GM23248 (cell line): ENCODE results near the gene AMIGO2. TPM values are rescaled to one million over a fixed set of nuclear protein-coding genes. Genes with fewer than 3 reads are reported as not detected.

ENCODE experiments used
- DNase-seq: peaks from one replicate; pipeline ENCODE4 v3.0.0-alpha.2; 2015
- H2AFZ ChIP-seq: fragments of 200-600 bp; sonication (generic); 2 replicates; pipeline ENCODE4 v1.6.1; 2016; ENCODE audit warnings: antibody characterized with exemption
- H3F3A ChIP-seq: fragments of 200-600 bp; sonication (generic); 2 replicates; pipeline ENCODE4 v1.6.1; 2016; ENCODE audit warnings: mild to moderate bottlenecking, antibody characterized with exemption, mixed run types; ENCODE audit not compliant: insufficient read depth
- H3K27ac ChIP-seq: fragments of 200-600 bp; sonication (generic); 2 replicates; pipeline ENCODE4 v1.5.1; 2016; ENCODE audit warnings: mild to moderate bottlenecking
- H3K27me3 ChIP-seq: fragments of 200-600 bp; sonication (generic); replicated peaks from 2 replicates; pipeline ENCODE4 v1.6.1; 2016; ENCODE audit warnings: mild to moderate bottlenecking; ENCODE audit not compliant: insufficient read depth
- H3K36me3 ChIP-seq: fragments of 200-600 bp; sonication (generic); 2 replicates; pipeline ENCODE4 v1.6.1; 2016; ENCODE audit warnings: low read depth, mild to moderate bottlenecking
- H3K4me1 ChIP-seq: fragments of 200-600 bp; sonication (generic); 2 replicates; pipeline ENCODE4 v1.6.1; 2016; ENCODE audit warnings: mild to moderate bottlenecking; ENCODE audit not compliant: insufficient read depth
- H3K4me2 ChIP-seq: fragments of 200-600 bp; sonication (generic); one replicate; pipeline ENCODE4 v1.6.1; 2016; ENCODE audit warnings: mild to moderate bottlenecking; ENCODE audit not compliant: unreplicated experiment
- H3K4me3 ChIP-seq: fragments of 200-600 bp; sonication (generic); 2 replicates; pipeline ENCODE4 v1.5.1; 2016; ENCODE audit warnings: mild to moderate bottlenecking
- H3K79me2 ChIP-seq: fragments of 200-600 bp; sonication (generic); 2 replicates; pipeline ENCODE4 v1.6.1; 2016; ENCODE audit warnings: mild to moderate bottlenecking; ENCODE audit not compliant: insufficient read depth
- H3K9ac ChIP-seq: fragments of 200-600 bp; sonication (generic); 2 replicates; pipeline ENCODE4 v1.6.1; 2016; ENCODE audit warnings: mild to moderate bottlenecking
- H3K9me2 ChIP-seq: fragments of 200-600 bp; sonication (generic); 2 replicates; pipeline ENCODE4 v1.6.1; 2016; ENCODE audit warnings: mixed run types, mild to moderate bottlenecking, moderate library complexity; ENCODE audit not compliant: insufficient read depth
- H3K9me3 ChIP-seq: fragments of 200-600 bp; sonication (generic); one replicate; pipeline ENCODE4 v1.6.1; 2017; ENCODE audit warnings: low read depth
- H4K20me1 ChIP-seq: fragments of 200-600 bp; sonication (generic); 2 replicates; pipeline ENCODE4 v1.6.0; 2016; ENCODE audit not compliant: insufficient read depth
- EZH2 ChIP-seq: fragments of 200-600 bp; sonication (generic); IDR thresholded peaks from 2 replicates; pipeline ENCODE4 v1.6.1; 2018; ENCODE audit warnings: antibody characterized with exemption, mild to moderate bottlenecking; ENCODE audit not compliant: insufficient read depth, poor library complexity, severe bottlenecking
- EZH2phosphoT487 ChIP-seq: fragments of 200-600 bp; sonication (generic); IDR thresholded peaks from 2 replicates; pipeline ENCODE4 v1.6.1; 2018; ENCODE audit warnings: antibody characterized with exemption, moderate library complexity, mild to moderate bottlenecking, low read depth; ENCODE audit not compliant: insufficient read depth
- WGBS, 2 experiments: methylation state at CpG; one replicate each; pipeline ENCODE4 v1.1.6; 2015 to 2017; ENCODE audit warnings: low lambda C conversion rate in 2 of 2, low coverage in 1 of 2; ENCODE audit errors: missing lambda C conversion rate in 2 of 2; 5-methylcytosine and 5-hydroxymethylcytosine counted together
- in situ Hi-C: fragments of 300-500 bp; cut with MboI; formaldehyde crosslinking; loops from 2 replicates; pipeline ENCODE4 v1.15.0; 2020
- polyA plus RNA-seq: library from polyadenylated mRNA; unstranded; fragments of >200 nt; fragmentation: Nextera tagmentation; extraction: Ambion mirVana; gene quantifications from 2 replicates; pipeline ENCODE4 v1.2.1, GENCODE V29; 2016
- total RNA-seq: library from RNA; depleted of rRNA; stranded (reverse); fragments of >200 nt; shearing (Covaris generic); gene quantifications from 2 replicates; pipeline ENCODE4 v1.2.3, GENCODE V29; 2014

AMIGO2 gene
- total and polyA plus RNA-seq, 2 experiments from 2014 or later, result 19.6 to 29.9 TPM

DNA sequence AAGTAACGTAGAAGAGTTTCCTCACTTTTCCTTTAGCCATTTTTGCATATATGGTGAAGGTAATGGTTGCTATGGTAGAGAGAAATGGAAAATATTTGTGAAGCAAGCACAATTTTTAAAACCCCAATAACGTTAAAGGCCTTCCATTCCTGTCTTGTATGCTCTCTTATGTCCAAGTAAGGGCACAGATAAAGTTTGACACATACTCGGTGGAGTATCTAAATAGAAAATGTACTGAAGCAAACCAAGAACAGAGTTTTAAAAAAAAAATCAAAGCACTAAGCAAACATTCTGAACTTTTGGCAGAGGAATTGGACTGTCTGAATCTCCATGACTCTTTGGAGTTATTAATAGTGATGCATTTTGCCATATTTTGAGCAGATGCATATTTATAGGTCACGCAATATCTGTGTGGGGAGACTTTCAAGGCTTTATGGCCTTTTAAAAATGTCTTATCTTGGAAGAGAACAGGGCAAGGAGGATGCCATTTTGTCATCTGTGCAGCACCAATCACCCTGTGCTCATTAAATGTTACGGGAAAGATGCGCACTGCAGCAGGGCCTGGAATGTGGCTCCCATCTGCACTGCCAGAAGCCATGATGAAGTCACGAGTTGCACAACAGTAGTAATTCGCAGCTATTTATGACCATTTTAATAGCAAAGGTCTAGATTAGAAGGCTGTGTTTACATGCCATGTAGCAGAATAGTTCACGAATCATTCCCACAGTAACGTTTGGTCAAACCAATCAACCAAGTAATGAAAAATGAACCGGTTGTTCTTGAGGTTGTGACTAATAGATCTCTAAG lies 23.3 kb upstream of the AMIGO2 start:
- H3K79me2 ChIP-seq, result no peaks in the 10 kb centered on the region

GRCh38 chr12:47102406-47102805 lies 22.6 kb upstream of the AMIGO2 start:
- DNase-seq, result no peak
- TF ChIP-seq EZH2phosphoT487 (no peak), EZH2 (no peak)
- H4K20me1 ChIP-seq, result no peaks in the 10 kb centered on the region
- H3K9ac ChIP-seq, result no peak overlapping the region
- no peak overlapping the region for H3K4me3 ChIP-seq
- no peaks in the 10 kb centered on the region for H3K27me3 ChIP-seq
- peaks cover 28% of the 10 kb centered on the region for H3F3A ChIP-seq
- H3K27ac ChIP-seq, result peak overlapping the region; percentile 73
- H3K4me1 ChIP-seq, result peaks cover 36% of the 10 kb centered on the region
- peak overlapping the region; percentile 36 for H3K4me2 ChIP-seq
- H3K9me2 ChIP-seq, result no peaks in the 10 kb centered on the region
- H3K36me3 ChIP-seq, result no peaks in the 10 kb centered on the region
- H3K79me2 ChIP-seq, result no peaks in the 10 kb centered on the region
- H2AFZ ChIP-seq, result no peak overlapping the region
- no peaks in the 10 kb centered on the region for H3K9me3 ChIP-seq
- WGBS, 2 experiments, result 98 to 100% methylated on average over 4 of the region's 4 CpGs
- in situ Hi-C loops, result no loop called here

More for the DNA sequence above, 23.3 kb upstream of the AMIGO2 start:
- Histone ChIP-seq H2AFZ (0 out of 2 replicates have a peak overlapping the region, but pooled peaks have one; percentile 1), H3K4me1 (peaks cover 33% of the 10 kb centered on the region), H4K20me1 (no peaks in the 10 kb centered on the region), H3F3A (peaks cover 28% of the 10 kb centered on the region), H3K27ac (peak overlapping the region; percentile 73), H3K9ac (no peak overlapping the region), H3K27me3 (no peaks in the 10 kb centered on the region), H3K36me3 (no peaks in the 10 kb centered on the region), H3K4me3 (no peak overlapping the region), H3K9me2 (no peaks in the 10 kb centered on the region), H3K4me2 (peak overlapping the region; percentile 36), H3K9me3 (no peaks in the 10 kb centered on the region)
- 13% methylated on average over 11 of the region's 11 CpGs for WGBS, 2 experiments
- peak; percentile 91 for DNase-seq
- in situ Hi-C loops, result no loop called here
- TF ChIP-seq EZH2phosphoT487, result peak; percentile 97
- no peak for TF ChIP-seq EZH2

- H4K20me1 ChIP-seq, result no peaks in the 10 kb centered on the region
- H3K4me2 ChIP-seq, result peak overlapping the region; percentile 5
- no peaks in the 10 kb centered on the region for H3K9me3 ChIP-seq
- H2AFZ ChIP-seq, result no peak overlapping the region
- no peaks in the 10 kb centered on the region for H3K36me3 ChIP-seq
- no peaks in the 10 kb centered on the region for H3K9me2 ChIP-seq
- no peak for TF ChIP-seq EZH2phosphoT487
- no peak for TF ChIP-seq EZH2
- peak; percentile 37 for DNase-seq
- H3F3A ChIP-seq, result peaks cover 44% of the 10 kb centered on the region
- H3K4me3 ChIP-seq, result no peak overlapping the region
- H3K4me1 ChIP-seq, result peaks cover 58% of the 10 kb centered on the region
- no peaks in the 10 kb centered on the region for H3K79me2 ChIP-seq
- 94 to 96% methylated on average over 2 of the region's 2 CpGs for WGBS, 2 experiments
- H3K27me3 ChIP-seq, result no peaks in the 10 kb centered on the region
- in situ Hi-C loops, result no loop called here
- no peak overlapping the region for H3K27ac ChIP-seq
- H3K9ac ChIP-seq, result no peak overlapping the region
Measured at GRCh38 chr12:47100160-47100559, 20.4 kb upstream of the AMIGO2 start.

- no peak overlapping the region for H3K4me3 ChIP-seq
- TF ChIP-seq EZH2phosphoT487 (no peak), EZH2 (no peak)
- no peaks in the 10 kb centered on the region for H3K36me3 ChIP-seq
- in situ Hi-C loops, result no loop called here
- no peak for DNase-seq
- H3F3A ChIP-seq, result peaks cover 47% of the 10 kb centered on the region
- no peaks in the 10 kb centered on the region for H3K9me2 ChIP-seq
- no peaks in the 10 kb centered on the region for H3K9me3 ChIP-seq
- no peaks in the 10 kb centered on the region for H3K79me2 ChIP-seq
- H3K9ac ChIP-seq, result no peak overlapping the region
- H3K27me3 ChIP-seq, result no peaks in the 10 kb centered on the region
- no peak overlapping the region for H3K4me2 ChIP-seq
- peaks cover 62% of the 10 kb centered on the region for H3K4me1 ChIP-seq
- H3K27ac ChIP-seq, result no peak overlapping the region
- no peaks in the 10 kb centered on the region for H4K20me1 ChIP-seq
- H2AFZ ChIP-seq, result no peak overlapping the region
- WGBS, 2 experiments, result 66 to 73% methylated on average over 2 of the region's 2 CpGs
Measured at GRCh38 chr12:47099610-47100009, 19.9 kb upstream of the AMIGO2 start.

GRCh38 chr12:47098099-47098498 lies 18.3 kb upstream of the AMIGO2 start:
- Histone ChIP-seq H3K9ac (no peak overlapping the region), H3K4me1 (peaks cover 53% of the 10 kb centered on the region), H4K20me1 (no peaks in the 10 kb centered on the region), H3K9me3 (no peaks in the 10 kb centered on the region), H3K36me3 (no peaks in the 10 kb centered on the region), H3K9me2 (no peaks in the 10 kb centered on the region), H2AFZ (no peak overlapping the region), H3K27me3 (no peaks in the 10 kb centered on the region), H3K27ac (no peak overlapping the region), H3K79me2 (no peaks in the 10 kb centered on the region), H3F3A (peaks cover 36% of the 10 kb centered on the region), H3K4me2 (no peak overlapping the region), H3K4me3 (no peak overlapping the region)
- in situ Hi-C loops, result no loop called here
- DNase-seq, result no peak
- TF ChIP-seq EZH2phosphoT487 (no peak), EZH2 (no peak)
- WGBS, 2 experiments, result 96 to 98% methylated on average over 6 of the region's 6 CpGs
